Measurements from ENCODE around the gene SEC62.
A peak's percentile ranks its signal among the peaks of the same experiment; 100 is the strongest.
"Not testable (repeated sequence)": the region's sequence is repeated elsewhere in the genome, so short reads cannot be mapped to it uniquely, and the experiment has no call there.

The SEC62 gene

GRCh38 chr3:170019306-170019705 lies 52.7 kb downstream of the SEC62 start:
- not testable (repeated sequence) for DNase-seq

DNA sequence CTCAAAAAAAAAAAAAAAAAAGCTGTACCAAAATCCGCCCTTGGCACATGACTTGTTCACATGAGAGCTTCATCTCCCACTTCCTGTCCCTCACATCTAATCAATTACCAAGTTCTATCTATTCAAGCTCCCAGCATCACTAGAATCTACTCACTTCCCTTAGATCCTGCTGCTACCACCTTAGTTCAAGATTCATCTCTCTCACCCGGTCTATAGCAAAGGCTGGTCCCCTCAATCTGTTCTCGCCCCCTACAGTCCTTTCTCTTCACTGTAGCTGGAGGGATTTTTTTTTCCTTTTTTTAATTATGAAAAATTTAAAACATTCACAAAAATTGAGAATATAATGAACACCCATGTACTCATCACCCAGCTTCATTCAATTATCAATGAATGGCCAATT lies 54.5 kb downstream of the SEC62 start:
- DNase-seq = no peak

DNA sequence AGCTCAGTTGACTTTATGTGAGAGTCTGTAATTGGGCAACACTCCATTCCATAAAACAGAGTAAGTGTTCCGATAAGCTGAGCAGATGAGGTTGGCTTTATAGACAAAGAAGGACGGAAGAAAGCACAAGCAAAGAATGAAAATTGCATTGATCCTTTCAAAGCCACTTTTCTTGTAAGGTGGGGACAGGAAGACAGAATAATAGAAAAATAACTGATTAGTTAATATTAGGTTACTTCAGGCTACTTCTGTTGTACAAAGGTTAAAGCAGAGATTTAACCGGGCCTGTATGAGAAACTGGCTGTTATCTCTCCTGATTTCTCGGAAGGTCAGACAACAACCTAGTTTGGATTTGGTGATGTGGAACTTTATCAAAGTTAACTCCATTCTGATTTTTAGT lies 55.7 kb downstream of the SEC62 start:
- DNase-seq = no peak

GRCh38 chr3:170023165-170023564 lies 56.6 kb downstream of the SEC62 start:
- no peak for DNase-seq

- DNase-seq = no peak
These were observed 58.0 kb downstream of the SEC62 start for GRCh38 chr3:170024581-170024980.

- no peak for DNase-seq
These were observed 60.9 kb downstream of the SEC62 start for GRCh38 chr3:170027233-170028102.

DNA sequence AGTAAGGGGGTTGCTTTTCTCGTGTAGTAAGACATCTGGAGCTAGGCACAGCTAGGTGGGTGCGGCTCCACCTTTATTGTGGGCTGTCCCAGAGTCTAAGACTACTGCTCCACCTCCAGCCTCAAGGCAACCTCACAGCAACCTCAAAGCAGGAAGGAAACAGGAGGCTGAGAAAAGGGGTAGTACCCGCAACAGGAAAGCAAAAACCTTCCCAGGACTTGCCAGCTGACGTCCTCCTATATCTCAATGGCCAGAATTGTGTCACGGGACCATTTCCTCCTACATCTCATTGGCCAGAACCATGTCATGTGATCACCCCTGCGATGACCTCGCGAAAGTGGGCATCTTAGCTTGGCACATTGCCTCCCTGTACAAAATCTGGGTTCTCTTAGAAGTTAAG lies 66.9 kb downstream of the SEC62 start:
- DNase-seq = no peak

GRCh38 chr3:170037463-170038433 lies 71.1 kb downstream of the SEC62 start, which contains the start of gene GPR160:
Gene GPR160 (plus strand): TSS chr3:170037995. CDS start chr3:170083973, 45,978 bp downstream.
- peak; percentile 42 for DNase-seq

DNA sequence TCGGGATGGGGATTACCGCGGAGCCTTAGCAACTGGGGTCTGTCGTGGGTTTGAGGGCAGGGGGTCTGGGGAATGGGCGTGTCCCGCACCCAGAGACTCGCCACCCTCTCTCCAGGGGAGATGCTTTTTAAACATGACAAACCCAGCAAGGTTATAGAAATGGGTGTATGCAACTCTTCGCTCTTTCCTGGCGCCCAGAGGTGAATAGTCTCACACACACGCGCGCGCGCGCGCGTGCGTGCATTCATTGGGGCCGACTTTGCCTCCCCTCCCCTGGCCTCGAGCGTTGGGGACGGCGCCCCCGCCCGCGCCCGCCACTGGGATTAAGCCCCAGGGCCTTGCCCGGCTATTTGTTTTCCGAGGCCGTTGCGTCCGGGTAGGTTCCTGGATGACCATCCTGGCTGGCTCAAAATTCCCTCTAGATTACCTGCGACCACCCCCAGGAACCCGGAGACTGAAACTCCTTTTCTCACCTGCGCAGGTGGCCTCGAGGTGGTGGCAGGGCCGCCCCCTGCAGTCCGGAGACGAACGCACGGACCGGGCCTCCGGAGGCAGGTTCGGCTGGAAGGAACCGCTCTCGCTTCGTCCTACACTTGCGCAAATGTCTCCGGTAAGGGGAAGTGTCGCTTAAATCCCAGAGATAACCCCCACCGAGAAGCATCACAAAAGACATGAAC lies 72.0 kb downstream of the SEC62 start:
- no peak for DNase-seq

GRCh38 chr3:170040418-170040817 lies 73.8 kb downstream of the SEC62 start:
- DNase-seq = no peak

DNA sequence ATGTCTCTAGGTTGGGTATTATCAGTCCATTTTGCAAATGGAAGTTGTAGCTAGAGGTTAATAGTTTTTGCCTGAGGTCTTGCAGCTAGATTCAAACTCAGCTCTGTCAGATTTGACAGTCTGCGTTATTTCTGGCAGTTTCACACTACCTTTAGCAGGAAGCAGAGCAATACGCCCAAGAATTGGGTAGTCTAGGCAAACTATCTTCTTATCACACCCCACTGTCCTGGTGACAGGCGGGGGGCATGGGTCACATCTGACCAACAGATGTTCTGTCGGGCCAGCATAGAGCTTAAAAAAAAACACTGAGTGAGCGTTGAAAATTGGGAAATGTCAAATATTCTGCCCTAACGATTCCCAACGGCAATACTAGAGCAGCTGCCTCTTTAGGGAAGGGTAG lies 76.9 kb downstream of the SEC62 start:
- no peak for DNase-seq

GRCh38 chr3:170044271-170044670 lies 77.7 kb downstream of the SEC62 start:
- no peak for DNase-seq

- DNase-seq = no peak
These were observed 78.2 kb downstream of the SEC62 start for GRCh38 chr3:170044795-170045244.

DNA sequence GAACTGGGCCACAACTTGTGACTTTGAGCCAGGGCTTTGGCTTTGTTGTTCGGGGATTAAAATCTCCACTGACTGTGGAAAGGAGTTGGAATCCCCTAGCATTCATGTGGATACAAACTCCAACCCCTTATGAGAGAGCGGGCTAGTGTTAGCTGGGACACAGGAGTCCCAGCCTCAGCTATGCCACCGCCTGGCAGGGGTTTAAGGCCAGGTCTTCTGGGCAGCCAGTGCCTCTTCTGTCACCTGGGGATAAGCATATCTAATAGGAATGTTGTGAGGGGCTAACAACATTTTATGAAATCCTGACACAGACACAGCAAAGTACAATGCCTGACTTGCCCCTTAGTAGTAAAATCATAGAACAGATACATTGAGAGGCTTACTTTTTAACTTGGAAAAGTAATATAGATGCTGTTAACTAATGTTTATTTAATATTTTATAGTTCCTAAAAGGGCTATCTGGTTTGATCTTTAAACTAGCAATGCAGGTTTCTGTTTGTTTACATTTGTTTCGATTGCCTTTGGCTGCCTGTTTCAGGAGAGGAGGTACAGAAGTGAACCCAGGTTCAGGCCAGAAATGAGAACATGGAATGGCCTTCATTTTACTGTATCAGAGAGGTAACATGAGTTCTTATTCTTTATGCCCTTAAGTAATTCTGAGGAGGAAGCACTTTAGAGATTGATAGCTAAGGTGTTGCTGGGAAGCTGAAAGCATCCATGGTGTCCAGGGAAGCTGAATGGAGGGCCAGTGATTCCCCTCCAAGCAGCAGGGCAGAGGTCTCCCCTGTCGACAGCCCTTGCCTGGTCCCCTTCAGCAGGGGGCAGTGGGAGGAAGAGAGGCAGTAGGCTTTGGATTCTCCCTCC lies 79.9 kb downstream of the SEC62 start:
- DNase-seq = no peak

DNA sequence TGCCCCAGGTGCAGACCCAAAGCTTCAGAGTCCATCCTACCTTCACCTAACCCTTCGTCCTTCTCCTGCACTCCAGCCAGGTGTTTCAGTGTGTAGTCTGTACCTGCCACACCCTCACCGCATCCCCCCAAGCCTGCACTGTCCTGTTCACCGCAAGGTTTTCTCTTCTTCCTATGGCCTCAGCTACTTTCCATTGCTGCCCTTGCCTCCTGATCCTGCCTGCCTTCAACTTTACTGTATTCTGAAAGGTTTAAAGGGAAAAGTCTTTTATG lies 80.5 kb downstream of the SEC62 start:
- DNase-seq = no peak
